ENCODE data around the gene MPPED1. TPM values are rescaled to one million over a fixed set of nuclear protein-coding genes. Genes with fewer than 3 reads are reported as not detected.

The MPPED1 gene
- total and polyA plus RNA-seq, 2 of the 13 experiments (the other 11 are each of a cell fraction or from before 2014, with no cell fraction given) = 0.77 TPM; not detected in 1

DNA sequence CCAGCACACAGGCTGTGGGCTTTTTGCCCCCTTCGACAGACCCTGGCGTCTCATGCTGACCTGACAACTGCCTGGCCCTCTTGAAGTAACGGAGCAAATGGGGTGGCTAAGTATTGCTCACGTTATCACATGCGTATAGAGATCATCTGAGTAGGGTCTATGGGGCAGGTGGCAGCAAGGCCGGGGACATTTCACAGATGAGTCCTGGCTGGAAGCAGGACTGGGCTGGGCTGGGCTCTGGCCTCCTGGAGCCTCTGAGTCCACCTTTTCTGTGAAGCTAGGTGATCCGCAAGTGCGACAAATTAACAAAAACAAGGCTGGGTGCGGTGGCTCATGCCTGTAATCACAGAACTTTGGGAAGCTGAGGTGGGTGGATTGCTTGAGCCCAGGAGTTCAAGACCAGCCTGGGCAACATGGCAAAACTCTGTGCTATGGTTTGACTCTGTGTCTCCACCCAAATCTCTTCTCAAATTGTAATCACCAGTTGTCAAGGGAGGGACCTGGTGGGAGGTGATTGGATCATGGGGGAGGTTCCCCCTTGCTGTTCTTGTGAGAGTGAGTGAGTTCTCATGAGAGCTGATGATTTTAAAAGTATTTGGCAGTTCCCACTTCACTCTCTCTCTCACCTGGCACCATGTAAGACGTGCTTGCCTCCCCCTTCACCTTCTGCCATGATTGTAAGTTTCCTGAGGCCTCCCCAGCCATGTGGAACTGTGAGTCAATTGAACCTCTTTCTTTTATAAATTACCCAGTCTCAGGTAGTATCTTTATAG, 122.0 kb downstream of the MPPED1 start (continued):
- TF ChIP-seq, protein P1, sequence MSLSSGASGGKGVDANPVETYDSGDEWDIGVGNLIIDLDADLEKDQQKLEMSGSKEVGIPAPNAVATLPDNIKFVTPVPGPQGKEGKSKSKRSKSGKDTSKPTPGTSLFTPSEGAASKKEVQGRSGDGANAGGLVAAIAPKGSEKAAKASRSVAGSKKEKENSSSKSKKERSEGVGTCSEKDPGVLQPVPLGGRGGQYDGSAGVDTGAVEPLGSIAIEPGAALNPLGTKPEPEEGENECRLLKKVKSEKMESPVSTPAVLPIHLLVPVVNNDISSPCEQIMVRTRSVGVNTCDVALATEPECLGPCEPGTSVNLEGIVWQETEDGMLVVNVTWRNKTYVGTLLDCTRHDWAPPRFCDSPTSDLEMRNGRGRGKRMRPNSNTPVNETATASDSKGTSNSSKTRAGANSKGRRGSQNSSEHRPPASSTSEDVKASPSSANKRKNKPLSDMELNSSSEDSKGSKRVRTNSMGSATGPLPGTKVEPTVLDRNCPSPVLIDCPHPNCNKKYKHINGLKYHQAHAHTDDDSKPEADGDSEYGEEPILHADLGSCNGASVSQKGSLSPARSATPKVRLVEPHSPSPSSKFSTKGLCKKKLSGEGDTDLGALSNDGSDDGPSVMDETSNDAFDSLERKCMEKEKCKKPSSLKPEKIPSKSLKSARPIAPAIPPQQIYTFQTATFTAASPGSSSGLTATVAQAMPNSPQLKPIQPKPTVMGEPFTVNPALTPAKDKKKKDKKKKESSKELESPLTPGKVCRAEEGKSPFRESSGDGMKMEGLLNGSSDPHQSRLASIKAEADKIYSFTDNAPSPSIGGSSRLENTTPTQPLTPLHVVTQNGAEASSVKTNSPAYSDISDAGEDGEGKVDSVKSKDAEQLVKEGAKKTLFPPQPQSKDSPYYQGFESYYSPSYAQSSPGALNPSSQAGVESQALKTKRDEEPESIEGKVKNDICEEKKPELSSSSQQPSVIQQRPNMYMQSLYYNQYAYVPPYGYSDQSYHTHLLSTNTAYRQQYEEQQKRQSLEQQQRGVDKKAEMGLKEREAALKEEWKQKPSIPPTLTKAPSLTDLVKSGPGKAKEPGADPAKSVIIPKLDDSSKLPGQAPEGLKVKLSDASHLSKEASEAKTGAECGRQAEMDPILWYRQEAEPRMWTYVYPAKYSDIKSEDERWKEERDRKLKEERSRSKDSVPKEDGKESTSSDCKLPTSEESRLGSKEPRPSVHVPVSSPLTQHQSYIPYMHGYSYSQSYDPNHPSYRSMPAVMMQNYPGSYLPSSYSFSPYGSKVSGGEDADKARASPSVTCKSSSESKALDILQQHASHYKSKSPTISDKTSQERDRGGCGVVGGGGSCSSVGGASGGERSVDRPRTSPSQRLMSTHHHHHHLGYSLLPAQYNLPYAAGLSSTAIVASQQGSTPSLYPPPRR (CRISPR knock-in tag; IDR thresholded peaks at IDR 0.05; ENCODE audit: borderline replicate concordance) = no peak
- TF ChIP-seq MXI1 (IDR thresholded peaks at IDR 0.05; ENCODE audit: borderline replicate concordance, low read depth, low read length) (no peak), MXD4 (CRISPR knock-in tag; IDR thresholded peaks at IDR 0.05) (no peak)

DNA sequence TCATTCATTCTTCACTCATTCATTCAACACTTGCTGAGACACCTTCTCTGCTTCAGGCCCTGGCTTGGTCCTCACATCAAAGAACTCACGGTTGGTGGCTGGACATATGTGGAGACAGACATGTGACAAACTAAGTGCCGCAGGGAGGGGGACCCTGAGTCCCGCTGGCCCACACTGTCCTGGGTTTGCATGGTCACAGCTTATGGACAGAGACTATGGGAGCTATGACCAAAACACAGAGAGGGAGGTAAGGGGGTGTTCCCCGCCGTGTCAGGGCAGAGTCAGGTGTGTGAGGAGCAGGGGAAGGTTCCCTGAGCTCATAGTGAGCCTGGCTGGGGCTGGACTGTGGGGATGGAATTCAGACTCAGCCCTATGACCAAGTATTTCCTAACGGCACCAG, 123.1 kb downstream of the MPPED1 start:
- Histone ChIP-seq H3K4me3 (replicated peaks in 1 of 3; ENCODE audit: insufficient read depth in 1 of 3, low read depth in 2 of 3, low read length in 3 of 3) (no peak overlapping the region), H3K27me3 (ENCODE audit: control insufficient read depth in 1 of 2, insufficient read depth in 2 of 2, low read length in 2 of 2) (peaks cover 3 to 30% of the 10 kb centered on the region in 2 experiments; a peak in 1 of 5 replicates), H3K27ac (ENCODE audit: extremely low read length, insufficient read depth, low read length) (no peak overlapping the region), H3K36me3 (replicated peaks in 1 of 2; ENCODE audit: control insufficient read depth in 1 of 2, insufficient read depth in 2 of 2, low read length in 2 of 2) (no peaks in the 10 kb centered on the region), H3K4me1 (ENCODE audit: insufficient read depth, low read length) (no peaks in the 10 kb centered on the region), H3K4me2 (ENCODE audit: low read depth, low read length) (no peak overlapping the region), H3K9me3 (ENCODE audit: low read length) (no peaks in the 10 kb centered on the region), H4K20me1 (ENCODE audit: insufficient read depth, low read length) (no peaks in the 10 kb centered on the region), H2AFZ (ENCODE audit: low read length) (no peak overlapping the region), H3K79me2 (ENCODE audit: insufficient read depth, low read length) (no peaks in the 10 kb centered on the region), H3K9ac (ENCODE audit: insufficient read depth, low read depth, low read length) (no peak overlapping the region)
- ChIA-PET POLR2A (no interaction called here), CTCF (ENCODE audit: low intra/inter-chr PET ratio, low total read pairs) (no interaction called here)
- FAIRE-seq = no peak
- DNase-seq (ENCODE audit: low spot score) = no peak
- no TSS peak for BruUV-seq (replicated peaks)
- in situ Hi-C loops (cut with HindIII; ENCODE audit: extremely low pct_ligation_motif_present, low pct_unique_long_range_greater_than_20kb) (no loop called here), intact Hi-C loops (cut with micrococcal nuclease; ENCODE audit: unreplicated experiment) (loop anchor here (5.0 kb wide), 1 partner anchor 148 kb away; no protein-coding TSS in a partner anchor)
- WGBS (ENCODE audit: low lambda C conversion rate) = 0% methylated on average over 4 of the region's 6 CpGs
- ATAC-seq = no peak
- TF ChIP-seq RBAK (CRISPR knock-in tag; IDR thresholded peaks at IDR 0.05) = no peak
- no peak for TF ChIP-seq ZNF720 (CRISPR knock-in tag; IDR thresholded peaks at IDR 0.05)
- no peak for TF ChIP-seq ZNF530 (CRISPR knock-in tag; IDR thresholded peaks at IDR 0.05; ENCODE audit: low read depth)
- no peak for TF ChIP-seq ZNF572 (CRISPR knock-in tag; IDR thresholded peaks at IDR 0.05)
- TF ChIP-seq THAP11 (CRISPR knock-in tag; IDR thresholded peaks at IDR 0.05) = no peak
- no peak for TF ChIP-seq ZNF552 (CRISPR knock-in tag; IDR thresholded peaks at IDR 0.05; ENCODE audit: borderline replicate concordance)
- TF ChIP-seq ZNF558 (CRISPR knock-in tag; IDR thresholded peaks at IDR 0.05; ENCODE audit: borderline replicate concordance) = no peak
- TF ChIP-seq STAT5B (CRISPR knock-in tag; IDR thresholded peaks at IDR 0.05) = no peak
- TF ChIP-seq ZNF256 (CRISPR knock-in tag; conservative IDR thresholded peaks at IDR 0.05) = no peak
- TF ChIP-seq ZMAT3 (CRISPR knock-in tag; conservative IDR thresholded peaks at IDR 0.05) = no peak
- TF ChIP-seq RFXAP (CRISPR knock-in tag; IDR thresholded peaks at IDR 0.05; ENCODE audit: borderline replicate concordance) = no peak
- no peak for TF ChIP-seq KLF13 (CRISPR knock-in tag; IDR thresholded peaks at IDR 0.05)
- TF ChIP-seq, protein P2, sequence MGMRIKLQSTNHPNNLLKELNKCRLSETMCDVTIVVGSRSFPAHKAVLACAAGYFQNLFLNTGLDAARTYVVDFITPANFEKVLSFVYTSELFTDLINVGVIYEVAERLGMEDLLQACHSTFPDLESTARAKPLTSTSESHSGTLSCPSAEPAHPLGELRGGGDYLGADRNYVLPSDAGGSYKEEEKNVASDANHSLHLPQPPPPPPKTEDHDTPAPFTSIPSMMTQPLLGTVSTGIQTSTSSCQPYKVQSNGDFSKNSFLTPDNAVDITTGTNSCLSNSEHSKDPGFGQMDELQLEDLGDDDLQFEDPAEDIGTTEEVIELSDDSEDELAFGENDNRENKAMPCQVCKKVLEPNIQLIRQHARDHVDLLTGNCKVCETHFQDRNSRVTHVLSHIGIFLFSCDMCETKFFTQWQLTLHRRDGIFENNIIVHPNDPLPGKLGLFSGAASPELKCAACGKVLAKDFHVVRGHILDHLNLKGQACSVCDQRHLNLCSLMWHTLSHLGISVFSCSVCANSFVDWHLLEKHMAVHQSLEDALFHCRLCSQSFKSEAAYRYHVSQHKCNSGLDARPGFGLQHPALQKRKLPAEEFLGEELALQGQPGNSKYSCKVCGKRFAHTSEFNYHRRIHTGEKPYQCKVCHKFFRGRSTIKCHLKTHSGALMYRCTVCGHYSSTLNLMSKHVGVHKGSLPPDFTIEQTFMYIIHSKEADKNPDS (CRISPR knock-in tag; IDR thresholded peaks at IDR 0.05) = no peak
- no peak for TF ChIP-seq SOX6 (IDR thresholded peaks at IDR 0.05)
- no peak for TF ChIP-seq SOX6 (CRISPR knock-in tag; IDR thresholded peaks at IDR 0.05)
